AG09319 (cell line): ENCODE data around the gene LINS1.
A peak's percentile ranks its signal among the peaks of the same experiment; 100 is the strongest.

Experiments
- DNase-seq: peaks from one replicate; pipeline ENCODE4 v3.0.0-alpha.2; 2010; ENCODE audit warnings: low read depth; ENCODE audit errors: extremely low read depth
- TF ChIP-seq, protein P1 (sequence below): IDR thresholded peaks from 2 replicates; pipeline ENCODE4 v1.5.1; 2011; ENCODE audit warnings: low read depth, mild to moderate bottlenecking, inconsistent platforms, low read length, moderate library complexity

The LINS1 gene

DNA sequence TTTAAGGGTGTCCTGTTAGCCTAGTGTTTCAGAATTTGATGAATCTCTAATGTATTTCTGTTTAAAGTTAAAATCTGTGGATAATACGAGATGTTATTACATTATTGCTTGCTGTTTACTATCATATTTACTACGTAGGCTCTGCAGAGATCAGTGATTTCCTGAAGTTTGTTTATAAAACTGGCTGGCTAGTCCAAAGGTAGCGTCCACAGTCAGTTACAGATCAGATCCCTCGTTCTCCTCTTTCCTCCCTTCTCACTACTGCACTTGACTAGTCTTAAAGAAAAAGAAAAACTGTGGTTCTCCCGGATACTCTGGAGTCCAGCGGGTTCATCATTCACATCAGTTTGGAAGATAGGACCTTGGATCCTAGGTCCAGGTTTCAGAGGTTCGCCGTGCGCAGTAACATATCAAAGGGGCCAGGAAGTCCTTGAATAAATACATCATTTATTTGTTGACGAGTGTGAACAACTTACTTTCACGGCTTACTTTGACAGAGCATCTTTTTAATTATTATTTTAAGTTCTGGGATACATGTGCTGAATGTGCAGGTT is 36.3 kb upstream of the LINS1 start:
- no peak for DNase-seq
- TF ChIP-seq, protein P1, sequence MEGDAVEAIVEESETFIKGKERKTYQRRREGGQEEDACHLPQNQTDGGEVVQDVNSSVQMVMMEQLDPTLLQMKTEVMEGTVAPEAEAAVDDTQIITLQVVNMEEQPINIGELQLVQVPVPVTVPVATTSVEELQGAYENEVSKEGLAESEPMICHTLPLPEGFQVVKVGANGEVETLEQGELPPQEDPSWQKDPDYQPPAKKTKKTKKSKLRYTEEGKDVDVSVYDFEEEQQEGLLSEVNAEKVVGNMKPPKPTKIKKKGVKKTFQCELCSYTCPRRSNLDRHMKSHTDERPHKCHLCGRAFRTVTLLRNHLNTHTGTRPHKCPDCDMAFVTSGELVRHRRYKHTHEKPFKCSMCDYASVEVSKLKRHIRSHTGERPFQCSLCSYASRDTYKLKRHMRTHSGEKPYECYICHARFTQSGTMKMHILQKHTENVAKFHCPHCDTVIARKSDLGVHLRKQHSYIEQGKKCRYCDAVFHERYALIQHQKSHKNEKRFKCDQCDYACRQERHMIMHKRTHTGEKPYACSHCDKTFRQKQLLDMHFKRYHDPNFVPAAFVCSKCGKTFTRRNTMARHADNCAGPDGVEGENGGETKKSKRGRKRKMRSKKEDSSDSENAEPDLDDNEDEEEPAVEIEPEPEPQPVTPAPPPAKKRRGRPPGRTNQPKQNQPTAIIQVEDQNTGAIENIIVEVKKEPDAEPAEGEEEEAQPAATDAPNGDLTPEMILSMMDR, result no peak

DNA sequence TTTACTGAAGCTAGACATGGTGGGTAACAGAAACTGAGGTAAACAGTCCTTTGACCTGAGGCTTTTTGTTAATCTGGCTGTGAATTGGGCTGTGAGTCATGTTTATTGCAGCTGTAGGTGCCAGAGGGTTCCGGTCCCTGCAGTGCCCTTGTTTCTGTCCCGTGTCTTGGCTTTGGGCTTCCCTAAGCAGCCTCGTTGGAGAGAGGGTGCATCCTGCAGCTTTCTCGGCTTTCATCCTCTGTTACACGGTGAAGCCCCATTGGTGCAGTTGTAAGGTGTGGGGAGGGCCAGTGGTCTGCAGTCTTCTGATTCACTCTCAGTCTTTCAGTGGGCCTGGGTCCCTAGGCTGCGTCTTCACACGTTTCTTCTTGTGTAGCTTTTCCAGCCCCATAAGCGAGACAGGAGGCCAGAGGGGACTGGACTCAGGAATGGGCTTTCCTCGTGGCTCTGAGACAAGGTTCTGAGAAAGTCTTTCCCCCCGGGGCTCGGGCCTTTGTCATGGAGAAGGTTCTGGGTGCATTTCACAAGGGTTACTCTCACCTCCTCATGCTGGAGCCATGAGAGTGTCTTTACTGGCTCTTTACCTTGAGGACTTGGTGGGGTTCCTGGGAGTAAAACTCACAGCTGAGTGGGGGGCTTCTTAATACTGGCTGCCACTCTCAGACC is 33.6 kb upstream of the LINS1 start:
- TF ChIP-seq, protein P1, result no peak
- no peak for DNase-seq

DNA sequence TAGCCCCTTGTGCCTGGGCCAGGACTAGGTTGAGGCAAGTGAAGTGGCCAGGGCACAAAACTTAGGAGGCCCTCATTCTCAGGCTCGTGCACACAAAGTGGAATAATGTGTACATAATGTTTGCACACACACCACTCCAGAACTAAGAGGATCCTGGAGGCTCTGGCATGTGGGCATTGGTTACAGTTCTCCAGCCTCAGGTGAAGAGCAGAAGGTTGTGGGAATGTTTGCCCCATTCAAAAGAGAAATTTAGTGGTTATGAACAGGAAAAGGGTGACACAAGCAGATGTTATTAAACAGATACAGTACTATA is 31.7 kb upstream of the LINS1 start:
- TF ChIP-seq, protein P1, result no peak
- DNase-seq, result no peak

DNA sequence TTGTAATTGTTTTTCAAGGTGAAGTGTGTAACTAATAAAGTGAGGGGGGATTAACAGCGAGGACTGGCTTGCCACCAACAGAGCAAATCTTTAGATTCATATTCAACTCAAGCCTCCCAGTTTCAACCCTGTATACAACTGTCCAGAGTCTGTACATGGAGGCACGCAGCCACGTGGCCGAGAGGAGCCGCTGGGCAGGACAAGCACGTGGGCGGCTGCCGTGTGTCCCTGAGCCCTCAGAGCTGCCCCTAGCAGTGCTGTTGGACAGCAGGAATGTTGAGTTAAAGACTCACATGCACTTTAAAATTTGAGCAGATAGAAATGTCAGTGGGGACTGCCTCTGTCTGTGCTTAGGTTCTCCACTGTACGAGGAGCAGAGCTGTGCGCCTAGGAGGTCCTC is 29.8 kb upstream of the LINS1 start:
- DNase-seq, result no peak
- TF ChIP-seq, protein P1, result no peak

DNA sequence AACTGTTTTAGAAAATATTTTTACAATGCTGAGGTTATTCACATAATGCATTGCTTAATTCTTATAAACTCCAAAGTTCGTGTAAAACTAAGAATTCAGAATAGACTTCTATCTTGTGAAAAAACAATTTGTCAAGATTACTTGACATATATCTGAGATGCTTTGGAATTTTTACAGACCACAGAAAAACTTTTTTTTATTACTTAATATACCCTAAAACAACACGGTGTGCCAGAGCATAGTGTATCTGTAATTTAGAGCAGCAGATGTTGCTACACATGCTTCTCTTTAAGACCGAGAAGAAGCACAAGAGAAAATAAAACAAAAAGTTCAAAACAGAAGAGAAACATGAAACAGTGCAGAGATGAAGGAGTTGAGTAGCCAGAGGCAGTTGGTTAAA is 26.8 kb upstream of the LINS1 start:
- TF ChIP-seq, protein P1, result no peak
- no peak for DNase-seq

DNA sequence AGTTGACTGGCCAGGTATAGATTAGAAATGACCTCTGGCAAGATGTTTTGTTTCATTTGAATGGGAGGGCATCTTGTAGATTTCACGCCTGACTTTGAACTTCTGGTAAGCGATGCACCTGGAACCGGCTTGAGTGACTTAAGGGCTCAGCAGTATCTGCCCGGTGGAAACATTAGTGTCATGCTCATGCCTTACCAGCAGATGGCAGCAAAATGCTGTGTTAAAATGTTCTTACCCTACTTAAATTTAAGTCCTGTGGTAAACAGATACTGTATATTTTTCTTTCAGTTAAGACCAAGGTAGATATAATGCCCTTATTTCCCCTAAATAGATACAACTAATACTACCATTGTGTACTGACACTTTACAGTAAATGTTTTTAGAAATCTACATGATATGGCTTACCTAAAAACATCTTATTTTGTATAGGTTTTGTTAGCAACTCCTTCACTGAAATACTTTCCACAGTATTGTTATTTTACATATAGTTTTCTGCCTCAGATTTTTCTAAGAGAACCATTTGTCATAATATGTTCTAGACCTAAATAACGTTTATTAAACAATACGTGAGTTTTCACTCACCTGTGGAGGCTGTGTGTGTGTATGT is 25.9 kb upstream of the LINS1 start:
- TF ChIP-seq, protein P1, result peak; percentile 75
- peak; percentile 60 for DNase-seq

DNA sequence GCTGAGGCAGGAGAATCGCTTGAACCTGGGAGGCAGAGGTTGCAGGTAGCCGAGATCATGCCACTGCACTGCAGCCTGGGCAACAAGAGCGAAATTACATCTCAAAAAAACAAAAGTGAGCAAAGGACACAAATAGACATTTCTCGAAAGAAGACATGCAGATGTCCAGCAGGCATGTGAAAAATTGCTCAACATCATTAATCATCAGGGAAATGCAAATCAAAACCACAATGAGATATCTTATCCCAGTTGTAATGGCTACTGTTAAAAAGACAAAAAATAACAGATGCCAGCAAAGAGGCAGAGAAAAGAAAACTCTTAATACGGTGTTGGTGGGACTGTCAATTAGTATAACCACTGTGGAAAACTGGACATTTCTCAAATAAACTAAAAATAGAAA is 21.3 kb upstream of the LINS1 start:
- TF ChIP-seq, protein P1, result no peak
- DNase-seq, result no peak
